ENCODE measurements around the gene ARFGAP3. TPM values are rescaled to one million over a fixed set of nuclear protein-coding genes. Genes with fewer than 3 reads are reported as not detected.

Gene ARFGAP3
- total and polyA plus RNA-seq, 4 donors, result 25.8 to 42.9 (median 42.3) TPM

GRCh38 chr22:42855211-42855610, 1.9 kb downstream of the ARFGAP3 start:
- ATAC-seq (ENCODE audit: insufficient read depth, low FRiP score) (no peak), DNase-seq (no peak)
- H3K36me3 ChIP-seq (ENCODE audit: control insufficient read depth in 4 of 4, insufficient read depth in 4 of 4, low read length in 4 of 4), result peaks cover 0 to 1% (median 0%) of the 10 kb centered on the region in 4 donors
- WGBS, 2 donors, result 56 to 75% methylated on average over 8 of the region's 8 CpGs
- TF ChIP-seq CTCF (IDR thresholded peaks at IDR 0.05; ENCODE audit: control extremely low read depth, extremely low read depth), result no peak
- no peak overlapping the region for H3K9ac ChIP-seq (ENCODE audit: insufficient read depth in 1 of 2, low read length in 2 of 2)
- no peak overlapping the region for H3K27ac ChIP-seq (ENCODE audit: low read depth in 1 of 2, low read length in 1 of 2)
- H3K4me3 ChIP-seq, result no peak overlapping the region
- H3K4me1 ChIP-seq (ENCODE audit: control insufficient read depth in 5 of 5, insufficient read depth in 5 of 5, low read length in 5 of 5), result peaks cover 0 to 8% (median 4%) of the 10 kb centered on the region in 5 donors
- no peaks in the 10 kb centered on the region for H3K9me3 ChIP-seq (ENCODE audit: control insufficient read depth in 4 of 4, insufficient read depth in 3 of 4, low read length in 3 of 4)
- H3K27me3 ChIP-seq (ENCODE audit: control insufficient read depth in 3 of 3, insufficient read depth in 3 of 3, low read length in 2 of 3), result no peaks in the 10 kb centered on the region

DNA sequence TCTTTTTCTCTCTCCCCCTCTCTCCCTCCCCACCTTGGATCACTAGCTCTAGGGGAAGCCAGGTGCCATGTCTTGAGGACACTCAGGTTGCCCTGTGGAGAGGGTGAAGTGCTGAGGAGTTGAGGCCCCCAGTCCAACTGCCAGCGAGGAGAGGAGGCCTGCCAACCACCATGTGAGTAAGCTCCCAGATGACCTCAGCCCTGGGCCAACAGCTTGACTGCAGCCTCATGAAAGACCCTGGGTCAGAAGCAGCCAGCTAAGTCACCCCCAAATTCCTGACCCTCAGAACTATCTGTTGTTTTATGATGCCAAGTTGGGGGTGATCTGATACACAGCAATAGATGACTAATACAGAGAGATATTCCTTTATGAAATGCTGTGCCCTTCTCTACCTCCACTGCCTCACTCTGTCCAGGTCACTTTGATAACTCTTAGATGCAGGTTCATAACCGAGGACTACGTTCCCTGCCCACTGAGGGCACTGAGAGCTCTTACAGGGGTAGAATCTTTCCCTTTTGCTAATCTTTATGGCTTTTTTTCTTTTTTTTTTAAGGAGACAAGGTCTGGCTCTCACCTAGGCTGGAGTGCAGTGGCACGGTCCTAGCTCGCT, 8.0 kb downstream of the ARFGAP3 start:
- no peaks in the 10 kb centered on the region for H3K9me3 ChIP-seq (ENCODE audit: control insufficient read depth in 4 of 4, insufficient read depth in 3 of 4, low read length in 3 of 4)
- H3K36me3 ChIP-seq (ENCODE audit: control insufficient read depth in 4 of 4, insufficient read depth in 4 of 4, low read length in 4 of 4), result peaks cover 5 to 15% (median 9%) of the 10 kb centered on the region in 4 donors
- no peaks in the 10 kb centered on the region for H3K27me3 ChIP-seq (ENCODE audit: control insufficient read depth in 3 of 3, insufficient read depth in 3 of 3, low read length in 2 of 3)
- 81 to 99% methylated on average over 5 of the region's 5 CpGs for WGBS, 2 donors
- H3K4me1 ChIP-seq (ENCODE audit: control insufficient read depth in 5 of 5, insufficient read depth in 5 of 5, low read length in 5 of 5), result peaks cover 0 to 7% (median 0%) of the 10 kb centered on the region in 5 donors
- H3K9ac ChIP-seq (ENCODE audit: insufficient read depth in 1 of 2, low read length in 2 of 2), result no peak overlapping the region
- H3K4me3 ChIP-seq, result no peak overlapping the region
- no peak for TF ChIP-seq CTCF (IDR thresholded peaks at IDR 0.05; ENCODE audit: control extremely low read depth, extremely low read depth)
- no peak for ATAC-seq (ENCODE audit: insufficient read depth, low FRiP score)
- H3K27ac ChIP-seq (ENCODE audit: low read depth in 1 of 2, low read length in 1 of 2), result no peak overlapping the region
- no peak for DNase-seq

- no peak overlapping the region for H3K4me3 ChIP-seq
- H3K9me3 ChIP-seq (ENCODE audit: control insufficient read depth in 4 of 4, insufficient read depth in 3 of 4, low read length in 3 of 4), result no peaks in the 10 kb centered on the region
- DNase-seq (no peak), ATAC-seq (ENCODE audit: insufficient read depth, low FRiP score) (no peak)
- H3K36me3 ChIP-seq (ENCODE audit: control insufficient read depth in 4 of 4, insufficient read depth in 4 of 4, low read length in 4 of 4), result peaks cover 8 to 23% (median 11%) of the 10 kb centered on the region in 4 donors
- 83 to 100% methylated on average over 3 of the region's 3 CpGs for WGBS, 2 donors
- peaks cover 0 to 7% (median 0%) of the 10 kb centered on the region in 5 donors for H3K4me1 ChIP-seq (ENCODE audit: control insufficient read depth in 5 of 5, insufficient read depth in 5 of 5, low read length in 5 of 5)
- no peak for TF ChIP-seq CTCF (IDR thresholded peaks at IDR 0.05; ENCODE audit: control extremely low read depth, extremely low read depth)
- H3K27me3 ChIP-seq (ENCODE audit: control insufficient read depth in 3 of 3, insufficient read depth in 3 of 3, low read length in 2 of 3), result no peaks in the 10 kb centered on the region
- H3K9ac ChIP-seq (ENCODE audit: insufficient read depth in 1 of 2, low read length in 2 of 2), result no peak overlapping the region
- no peak overlapping the region for H3K27ac ChIP-seq (ENCODE audit: low read depth in 1 of 2, low read length in 1 of 2)
Measured at GRCh38 chr22:42847110-42847509, 10.0 kb downstream of the ARFGAP3 start.

GRCh38 chr22:42844756-42845155, 12.3 kb downstream of the ARFGAP3 start:
- H3K27ac ChIP-seq (ENCODE audit: low read depth in 1 of 2, low read length in 1 of 2), result no peak overlapping the region
- H3K36me3 ChIP-seq (ENCODE audit: control insufficient read depth in 4 of 4, insufficient read depth in 4 of 4, low read length in 4 of 4), result peaks cover 8 to 23% (median 14%) of the 10 kb centered on the region in 4 donors
- H3K9me3 ChIP-seq (ENCODE audit: control insufficient read depth in 4 of 4, insufficient read depth in 3 of 4, low read length in 3 of 4), result no peaks in the 10 kb centered on the region
- no peak overlapping the region for H3K9ac ChIP-seq (ENCODE audit: insufficient read depth in 1 of 2, low read length in 2 of 2)
- ATAC-seq (ENCODE audit: insufficient read depth, low FRiP score), result no peak
- 69 to 85% methylated on average over 4 of the region's 4 CpGs for WGBS, 2 donors
- no peak overlapping the region for H3K4me3 ChIP-seq
- no peak for TF ChIP-seq CTCF (IDR thresholded peaks at IDR 0.05; ENCODE audit: control extremely low read depth, extremely low read depth)
- no peaks in the 10 kb centered on the region for H3K27me3 ChIP-seq (ENCODE audit: control insufficient read depth in 3 of 3, insufficient read depth in 3 of 3, low read length in 2 of 3)
- peaks cover 0 to 7% (median 0%) of the 10 kb centered on the region in 5 donors for H3K4me1 ChIP-seq (ENCODE audit: control insufficient read depth in 5 of 5, insufficient read depth in 5 of 5, low read length in 5 of 5)
- DNase-seq, result no peak

All from lung (tissue), 12 donors.